ENCODE results near the gene CHD9NB. TPM values are rescaled to one million over a fixed set of nuclear protein-coding genes. Genes with fewer than 3 reads are reported as not detected.

CHD9NB gene
- polyA plus RNA-seq, 5 donors, result 2.0 to 12.1 (median 7.9) TPM

DNA sequence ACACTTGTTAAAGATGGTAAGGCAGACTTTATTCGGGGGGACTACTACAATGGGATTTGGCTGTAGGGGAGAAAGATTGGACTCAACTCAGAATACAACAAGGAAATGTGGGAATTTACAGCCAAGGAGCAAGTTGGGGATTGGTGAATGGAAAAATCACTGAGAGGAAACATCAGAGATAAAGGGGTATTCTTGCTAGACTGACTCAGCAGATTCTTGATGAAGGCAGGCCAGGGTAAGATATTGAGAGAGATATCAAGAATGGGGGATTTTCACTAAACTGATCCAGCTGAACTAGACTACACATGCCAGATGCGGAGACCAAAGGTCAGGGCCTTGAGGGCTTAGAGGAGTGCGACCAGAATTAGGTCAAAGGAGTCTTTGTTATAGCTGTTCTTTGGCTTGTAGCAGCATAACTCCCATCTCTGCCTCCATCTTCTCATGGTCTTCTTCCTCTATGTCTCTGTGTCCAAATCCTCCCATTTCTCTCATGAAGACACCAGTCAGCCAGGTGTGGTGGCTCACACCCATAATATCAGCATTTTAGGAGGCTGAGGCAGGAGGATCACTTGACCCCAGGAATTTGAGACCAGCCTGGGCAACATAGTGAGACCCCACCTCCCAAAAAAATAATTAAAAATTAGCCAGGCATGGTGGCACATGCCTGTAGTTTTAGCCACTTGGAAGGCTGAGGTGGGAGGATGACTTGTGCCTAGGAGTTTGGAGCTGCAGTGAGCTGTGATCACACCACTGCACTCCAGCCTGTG, 17.3 kb downstream of the CHD9NB start:
- DNase-seq, result no peak

DNA sequence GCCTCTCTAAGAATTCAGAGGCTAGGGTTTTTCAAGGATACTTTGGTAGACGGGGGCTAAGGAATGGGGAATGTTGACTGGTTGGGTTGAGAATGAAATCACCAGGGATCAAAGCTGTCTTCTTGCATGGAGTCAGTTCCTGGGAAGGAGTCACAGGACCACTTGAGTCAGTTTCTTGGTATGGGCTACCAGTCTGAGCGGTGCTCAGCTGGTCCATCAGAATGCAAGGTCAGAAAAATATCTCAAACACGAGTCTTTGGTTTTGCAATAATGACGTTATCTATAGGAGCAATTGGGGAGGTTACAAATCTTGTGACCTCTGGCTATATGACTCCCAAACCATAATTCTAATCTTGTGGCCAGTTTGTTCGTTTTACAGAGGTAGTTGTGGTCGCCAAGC, 18.4 kb downstream of the CHD9NB start:
- DNase-seq, result no peak

DNA sequence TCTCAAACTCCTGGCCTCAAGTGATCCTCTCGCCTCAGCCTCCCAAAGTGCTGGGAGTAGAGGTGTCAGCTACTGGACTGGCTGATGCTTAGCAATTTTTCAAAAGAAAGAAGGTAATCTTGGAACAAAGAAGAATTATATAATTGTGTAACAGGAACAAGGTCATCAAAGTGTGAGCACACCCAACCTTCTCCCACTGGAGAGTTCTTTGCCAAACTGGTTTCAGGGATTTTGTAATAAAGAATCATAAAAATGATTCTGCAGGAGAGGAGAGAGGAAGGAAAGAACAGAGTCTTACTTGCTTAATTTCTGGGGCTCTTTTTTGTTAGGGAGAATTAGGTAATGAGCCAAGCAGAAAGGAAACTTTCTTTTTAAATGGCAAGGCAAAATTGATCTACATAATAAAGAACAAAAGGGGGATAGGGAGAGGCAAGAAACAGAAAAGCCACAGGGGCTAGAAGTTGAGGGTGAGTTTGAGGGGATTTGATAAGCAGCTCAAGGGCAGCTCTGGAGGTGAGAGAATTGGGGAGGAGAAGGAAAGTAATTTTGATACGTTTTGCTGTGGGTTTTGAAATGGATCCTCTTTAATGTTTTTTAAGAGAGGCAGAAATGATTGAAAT, 21.3 kb downstream of the CHD9NB start:
- no peak for DNase-seq

DNA sequence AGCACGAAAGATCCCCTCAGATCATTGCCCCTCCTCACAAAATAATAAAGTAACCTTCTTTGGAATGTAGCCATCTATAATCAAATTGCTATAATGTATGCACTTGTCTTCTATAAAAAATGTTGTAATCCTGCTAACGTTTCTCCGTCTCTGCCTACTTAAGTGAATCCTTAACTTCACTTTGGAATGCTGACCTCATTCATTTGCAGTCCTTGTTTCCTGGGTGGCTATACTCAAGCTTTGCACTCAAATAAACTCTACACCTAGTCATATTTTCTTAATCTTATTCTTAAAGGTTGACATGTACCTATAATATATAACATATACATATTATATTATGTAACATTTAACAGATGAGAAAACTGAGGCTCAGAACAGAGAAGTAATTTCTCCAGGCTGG, 22.7 kb downstream of the CHD9NB start:
- DNase-seq, result no peak

DNA sequence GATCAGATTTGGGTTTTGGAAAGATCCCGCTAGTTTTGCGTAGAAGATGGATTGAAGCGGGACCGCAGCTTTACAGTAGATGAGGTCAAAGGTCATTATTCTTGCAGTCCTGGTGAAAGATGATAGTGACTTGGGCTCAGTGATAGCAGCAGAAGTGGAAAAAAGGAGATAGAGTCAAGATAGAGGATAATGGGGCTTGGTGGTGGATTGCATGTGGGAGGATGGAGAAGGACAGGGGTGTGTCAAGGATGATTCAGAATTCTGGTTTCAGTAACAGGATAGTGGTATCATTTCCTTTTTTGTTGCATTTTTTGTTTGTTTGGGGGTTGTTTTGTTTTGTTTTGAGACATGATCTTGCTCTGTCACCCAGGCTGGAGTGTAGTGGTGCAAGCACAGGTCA, 28.7 kb downstream of the CHD9NB start:
- no peak for DNase-seq

DNA sequence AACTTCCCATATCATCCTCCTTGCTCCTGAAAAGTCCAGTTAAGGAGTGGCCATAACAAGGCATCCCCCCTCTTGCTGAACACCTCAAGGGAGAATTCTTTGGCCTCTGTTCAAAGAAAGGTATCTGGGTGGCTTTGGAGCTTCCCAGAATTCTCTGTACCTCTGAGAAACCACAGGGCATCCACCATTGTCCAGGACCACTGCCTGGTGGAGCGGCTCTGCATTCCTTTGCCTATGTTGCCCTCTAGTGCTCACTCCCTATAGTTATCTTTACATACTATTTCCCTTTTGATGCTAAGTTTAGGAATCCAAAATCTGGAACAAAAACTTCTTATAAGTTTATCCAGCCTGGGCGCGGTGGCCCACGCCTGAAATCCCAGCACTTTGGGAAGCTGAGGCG, 30.3 kb downstream of the CHD9NB start:
- peak in 1 of 2 donors; percentile 51 for DNase-seq

DNA sequence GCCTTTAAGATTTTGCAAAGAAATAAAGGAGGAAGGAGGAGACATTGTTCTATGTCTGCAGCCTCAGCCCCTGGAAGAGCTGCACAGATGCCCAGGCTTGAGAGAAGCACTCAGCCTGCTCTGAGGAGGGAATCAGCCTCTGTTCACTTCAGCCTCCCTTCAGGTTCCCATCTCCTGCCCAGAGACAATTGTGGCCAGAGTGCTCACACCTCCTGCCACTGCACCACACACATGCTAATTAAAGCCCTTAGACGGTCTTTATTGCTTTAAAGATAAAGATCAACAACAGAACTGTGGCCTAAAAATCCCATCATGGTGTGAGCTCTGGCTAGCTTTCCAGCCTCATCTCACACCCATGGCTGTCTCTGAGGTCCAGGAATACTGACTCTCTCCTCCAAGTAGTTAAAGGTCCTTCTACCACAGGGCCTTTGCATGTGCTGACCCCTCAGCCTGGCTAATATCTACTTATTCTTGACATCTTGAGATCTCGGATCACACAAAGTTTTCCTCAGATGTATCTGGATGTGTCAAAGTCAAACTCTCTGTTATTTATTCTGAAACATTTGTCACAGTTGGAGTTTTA, 33.8 kb downstream of the CHD9NB start:
- no peak for DNase-seq

DNA sequence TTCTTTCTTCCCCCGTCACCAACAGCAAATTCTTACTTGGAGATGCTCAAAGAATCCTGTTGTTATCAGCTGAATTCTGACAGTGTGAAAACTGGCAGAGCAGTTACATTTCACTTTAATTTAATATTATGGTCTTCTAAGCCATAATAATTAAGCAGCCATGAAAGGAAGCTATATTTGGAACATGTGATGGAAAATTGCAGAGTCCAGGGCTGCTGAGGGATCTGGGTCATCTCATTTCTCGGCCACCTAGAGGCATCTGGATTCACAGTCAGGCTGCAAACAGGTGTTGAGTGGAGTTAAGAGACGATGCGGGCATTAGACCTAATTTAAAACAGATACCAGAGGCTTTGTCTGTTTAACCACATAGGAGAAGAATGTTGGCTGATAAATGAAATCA, 38.4 kb downstream of the CHD9NB start:
- no peak for DNase-seq

DNA sequence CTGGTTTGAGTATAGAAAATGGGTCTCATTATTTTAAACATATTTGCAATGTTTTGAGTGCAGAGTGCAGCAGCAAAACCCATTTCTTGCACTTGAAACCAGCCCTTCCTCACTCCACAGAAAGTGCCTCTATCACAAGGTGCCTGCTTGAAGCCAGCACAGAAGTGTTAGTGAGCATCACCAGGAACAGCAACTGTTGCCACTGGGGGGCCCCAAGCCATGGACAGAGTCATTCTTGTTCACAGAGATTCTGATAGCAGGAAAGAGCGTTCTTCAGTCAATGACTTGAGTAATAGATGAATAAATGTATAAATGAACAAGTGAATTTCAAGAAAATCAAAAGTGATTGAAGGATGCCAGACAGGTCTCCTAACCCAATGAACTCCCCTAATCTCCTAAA, 45.6 kb downstream of the CHD9NB start:
- no peak for DNase-seq

DNA sequence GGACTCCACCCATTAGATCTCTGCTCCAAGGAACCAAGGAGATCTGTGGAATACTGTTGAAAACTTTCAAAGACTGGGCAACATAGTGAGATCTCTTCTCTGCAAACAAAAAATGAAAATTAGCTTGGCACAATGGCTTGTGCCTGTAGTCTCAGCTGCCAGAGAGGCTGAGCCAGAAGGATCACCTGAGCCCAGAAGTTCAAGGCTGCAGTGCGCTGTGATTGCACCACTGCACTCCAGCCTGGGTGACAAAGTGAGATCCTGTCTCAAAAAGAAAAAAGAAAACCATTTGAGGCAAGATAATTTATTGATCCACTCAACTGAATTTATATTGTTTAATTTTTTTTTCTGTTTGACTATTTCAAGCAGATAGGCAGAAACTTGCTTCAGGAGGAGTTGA, 54.8 kb downstream of the CHD9NB start:
- DNase-seq, result no peak

DNA sequence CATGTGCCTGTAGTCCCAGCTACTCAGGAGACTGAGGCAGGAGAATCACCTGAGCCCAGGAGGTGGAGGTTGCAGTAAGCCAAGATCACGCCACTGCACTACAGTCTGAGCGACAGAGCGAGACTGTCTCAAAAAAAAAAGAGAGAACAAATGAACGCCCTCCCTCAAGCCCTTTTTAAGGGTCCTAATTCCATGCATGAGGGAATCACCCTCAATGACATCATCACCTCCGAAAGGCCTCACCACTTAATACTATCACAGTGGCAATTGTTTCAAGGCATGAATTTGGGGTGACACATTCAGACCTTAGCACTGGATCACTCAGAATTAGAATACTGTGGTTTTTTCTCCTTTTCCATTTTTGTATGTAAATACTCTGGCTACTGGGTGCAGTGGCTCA, 57.8 kb downstream of the CHD9NB start:
- no peak for DNase-seq

DNA sequence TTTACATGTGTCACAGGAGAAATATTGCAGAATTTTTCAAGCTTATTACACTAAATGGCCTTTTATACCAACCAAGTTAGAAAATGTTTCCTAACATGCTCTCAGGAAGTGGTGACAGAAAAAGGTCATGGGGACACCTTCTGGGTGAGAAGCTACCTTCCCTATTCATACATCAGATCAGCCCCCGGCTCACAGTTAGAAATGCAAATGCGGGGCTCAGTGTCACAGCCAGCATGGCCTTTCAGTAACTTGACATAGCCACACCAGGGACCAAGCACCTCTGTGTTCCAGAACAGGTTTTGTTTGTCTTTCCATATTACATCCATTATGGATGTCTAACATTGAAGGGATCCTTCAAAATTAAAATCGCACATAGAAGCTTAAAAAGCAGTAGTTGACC, 59.5 kb downstream of the CHD9NB start:
- DNase-seq, result no peak

DNA sequence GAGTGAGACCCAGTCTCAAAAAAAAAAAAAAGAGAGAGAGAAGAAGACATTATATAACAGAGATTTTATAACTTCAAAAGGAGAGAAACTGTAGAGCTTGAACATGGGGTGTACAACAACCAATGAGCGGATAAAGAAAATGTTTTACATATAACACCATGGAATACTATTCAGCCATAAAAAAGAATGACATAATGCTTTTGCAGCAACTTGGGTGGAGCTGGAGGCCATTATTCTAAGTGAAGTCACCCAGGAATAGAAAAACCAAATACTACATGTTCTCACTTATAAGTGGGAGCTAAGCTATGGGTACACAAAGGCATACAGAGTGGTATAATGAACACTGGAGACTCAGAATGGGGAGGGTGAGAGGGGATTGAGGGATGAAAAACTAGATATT, 61.1 kb downstream of the CHD9NB start:
- DNase-seq, result no peak

Other genes with a start within 250 kb of the CHD9NB start
- 10 to 100 TPM; 34.2 to 82.8 (median 78.1) TPM for gene CHD9, start 2.1 kb upstream of the CHD9NB start, polyA plus RNA-seq (ENCODE audit: insufficient read depth in 1 of 5, insufficient read length in 5 of 5, low replicate concordance in 1 of 5)

Measured in right lung (tissue), 5 donors.